Medulla oblongata (tissue), 1 donor: ENCODE measurements around the gene P4HB.
A peak's percentile ranks its signal among the peaks of the same experiment; 100 is the strongest.
"Not testable (repeated sequence)": the region's sequence is repeated elsewhere in the genome, so short reads cannot be mapped to it uniquely, and the experiment has no call there.

Experiments
- DNase-seq: peaks from one replicate; pipeline ENCODE4 v3.0.0-alpha.2; 2015; ENCODE audit errors: extremely low spot score

P4HB gene

DNA sequence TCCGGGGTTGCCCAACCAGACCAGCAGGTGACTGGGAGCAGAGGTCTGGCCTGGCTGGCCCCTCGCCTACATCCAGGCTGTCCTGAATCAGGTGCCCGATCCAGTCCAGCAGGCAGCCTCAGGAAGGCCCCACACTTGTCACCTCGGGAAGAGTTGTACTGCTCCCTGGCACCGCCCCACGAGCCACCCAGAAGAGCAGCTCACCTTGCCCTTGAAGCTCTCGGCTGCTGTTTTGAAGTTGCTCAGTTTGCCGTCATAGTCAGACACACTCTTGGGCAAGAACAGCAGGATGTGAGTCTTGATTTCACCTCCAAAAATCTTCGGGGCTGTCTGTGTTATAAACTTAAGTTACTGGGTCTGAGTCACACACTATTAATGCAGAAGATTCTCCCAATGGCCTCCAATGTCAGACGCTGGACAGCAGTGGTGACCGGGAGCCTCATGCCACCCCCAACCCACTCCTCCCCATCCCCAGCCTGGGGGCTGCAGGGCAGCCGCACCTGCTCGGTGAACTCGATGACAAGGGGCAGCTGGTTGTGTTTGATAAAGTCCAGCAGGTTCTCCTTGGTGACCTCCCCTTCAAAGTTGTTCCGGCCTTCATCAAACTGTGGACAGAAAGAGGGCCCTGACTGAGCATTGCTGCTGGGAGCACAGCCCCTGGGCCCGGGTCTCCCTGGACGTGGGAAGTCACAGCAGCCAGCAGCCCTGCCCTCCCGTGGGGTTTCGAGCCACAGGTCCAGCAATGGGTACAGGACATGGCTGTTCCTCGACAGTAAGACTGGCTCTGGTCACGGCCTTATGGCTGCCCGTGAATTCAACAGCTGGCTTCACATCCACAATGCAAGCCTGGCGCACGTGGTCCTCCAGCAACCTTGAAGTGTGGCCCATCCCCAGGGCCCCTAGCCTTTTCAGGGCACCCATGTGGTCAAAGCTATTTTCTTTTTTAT is 13.3 kb downstream of the P4HB start:
- DNase-seq, result no peak

GRCh38 chr17:81845881-81846742 is 14.2 kb downstream of the P4HB start:
- DNase-seq, result no peak

DNA sequence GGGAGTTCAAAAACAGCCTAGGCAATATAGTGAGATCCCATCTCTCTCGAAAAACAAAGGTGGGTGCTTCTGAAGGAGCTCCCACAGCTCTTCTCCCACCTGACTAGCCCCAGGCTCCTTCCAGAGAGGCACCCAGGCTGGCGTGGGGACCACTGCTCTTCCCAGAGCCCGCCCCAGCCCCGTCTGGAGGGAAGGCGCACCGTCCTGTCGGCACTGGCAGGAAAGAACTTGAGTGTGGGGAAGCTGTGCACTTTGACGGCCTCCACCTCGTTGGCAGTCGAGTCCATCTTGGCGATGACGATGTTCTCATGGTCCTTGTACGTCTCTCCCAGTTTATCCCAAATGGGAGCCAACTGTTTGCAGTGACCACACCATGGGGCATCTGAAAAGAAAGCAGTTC is 15.0 kb downstream of the P4HB start:
- no peak for DNase-seq

DNA sequence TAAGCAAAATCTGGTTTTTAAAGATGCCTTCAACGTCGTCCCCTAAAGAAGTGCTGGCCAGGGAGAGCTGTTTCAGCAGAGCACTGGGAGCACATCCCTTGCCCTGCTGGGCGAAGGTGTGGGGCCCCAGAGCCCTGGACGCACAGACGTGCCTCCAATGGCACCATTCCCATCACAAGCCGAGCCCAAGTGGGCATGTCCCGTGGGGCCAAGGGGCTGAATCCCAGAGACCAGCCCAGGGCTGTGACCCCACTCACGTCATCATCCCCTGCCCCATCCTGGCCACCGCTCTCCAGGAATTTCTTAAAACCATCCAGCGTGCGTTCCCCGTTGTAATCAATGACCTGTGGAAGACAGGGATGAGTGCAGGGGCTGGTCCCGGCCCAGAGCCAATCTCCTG is 15.4 kb downstream of the P4HB start:
- no peak for DNase-seq

- DNase-seq, result no peak
Measured at GRCh38 chr17:81844327-81844851, 15.9 kb downstream of the P4HB start.

GRCh38 chr17:81843713-81844326 is 16.5 kb downstream of the P4HB start:
- no peak for DNase-seq

DNA sequence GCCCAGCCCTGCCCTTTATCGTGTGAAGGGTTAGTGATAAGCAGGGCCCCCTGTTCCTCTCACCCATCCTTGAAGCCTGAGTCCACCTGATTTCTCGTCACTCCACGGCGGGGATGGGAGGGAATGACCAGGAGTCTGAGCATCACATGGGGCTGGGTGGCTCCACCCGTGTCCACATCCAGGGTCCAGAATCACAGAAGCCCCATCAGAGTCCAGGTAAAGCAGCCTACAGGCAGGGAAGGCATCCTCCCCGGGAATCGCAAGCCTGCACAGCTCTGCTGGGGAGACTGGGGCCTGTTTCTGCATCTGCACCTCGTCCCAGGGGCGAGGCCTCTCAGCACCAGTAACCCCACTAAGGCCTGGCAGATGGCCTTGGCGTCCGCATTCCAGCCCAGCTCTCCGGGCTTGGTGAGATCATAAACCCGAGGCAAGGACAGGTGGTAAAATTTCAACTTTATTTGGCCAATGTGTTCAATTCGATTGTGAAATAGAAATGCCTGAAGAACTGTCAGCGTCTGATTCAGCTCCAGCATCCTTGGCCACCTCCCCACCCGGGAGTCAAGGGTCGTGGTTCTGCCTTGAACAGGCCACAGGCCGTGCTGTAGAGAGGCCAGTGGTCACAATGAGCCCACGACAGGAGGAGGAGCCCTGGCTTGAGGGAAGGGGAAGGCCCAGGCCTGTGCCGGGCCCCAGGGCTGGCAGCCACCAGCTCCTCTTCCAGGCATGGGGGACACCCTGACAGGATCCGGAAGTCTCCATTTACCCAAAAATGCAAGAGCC is 17.4 kb downstream of the P4HB start:
- no peak for DNase-seq

DNA sequence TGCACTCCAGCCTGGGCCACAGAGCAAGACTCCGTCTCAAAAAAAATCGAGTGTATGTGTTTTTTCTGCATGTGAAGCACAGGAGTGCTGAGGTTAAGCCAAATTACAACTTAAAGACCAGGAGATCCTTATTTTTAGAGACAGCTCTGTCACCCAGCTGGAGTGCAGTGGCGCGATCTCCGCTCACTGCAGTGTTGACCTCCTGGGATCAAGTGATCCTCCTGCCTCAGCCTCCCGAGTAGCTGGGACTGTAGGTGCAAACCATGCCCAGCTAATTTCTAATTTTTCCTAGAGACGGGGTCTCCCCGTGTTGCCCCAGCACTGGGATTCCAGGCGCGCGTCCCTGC is 18.0 kb downstream of the P4HB start:
- no peak for DNase-seq

DNA sequence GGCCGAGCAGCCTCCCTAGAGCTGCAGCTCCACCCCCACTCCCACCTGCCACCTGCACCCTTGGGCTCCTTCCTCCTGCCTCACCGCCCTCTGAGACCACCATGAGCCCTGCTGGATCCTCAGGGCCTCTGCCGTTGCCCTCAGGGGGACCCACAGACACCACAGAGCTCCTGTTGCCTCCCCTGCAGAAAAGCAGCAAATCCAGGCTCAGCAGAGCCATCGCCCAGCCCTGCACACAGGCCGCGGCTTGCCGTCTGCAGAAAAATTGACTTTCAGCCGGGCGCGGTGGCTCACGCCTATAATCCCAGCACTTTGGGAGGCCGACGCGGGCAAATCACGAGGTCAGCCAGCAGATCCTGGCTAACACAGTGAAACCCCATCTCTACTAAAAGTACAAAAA is 18.5 kb downstream of the P4HB start:
- DNase-seq, result no peak

DNA sequence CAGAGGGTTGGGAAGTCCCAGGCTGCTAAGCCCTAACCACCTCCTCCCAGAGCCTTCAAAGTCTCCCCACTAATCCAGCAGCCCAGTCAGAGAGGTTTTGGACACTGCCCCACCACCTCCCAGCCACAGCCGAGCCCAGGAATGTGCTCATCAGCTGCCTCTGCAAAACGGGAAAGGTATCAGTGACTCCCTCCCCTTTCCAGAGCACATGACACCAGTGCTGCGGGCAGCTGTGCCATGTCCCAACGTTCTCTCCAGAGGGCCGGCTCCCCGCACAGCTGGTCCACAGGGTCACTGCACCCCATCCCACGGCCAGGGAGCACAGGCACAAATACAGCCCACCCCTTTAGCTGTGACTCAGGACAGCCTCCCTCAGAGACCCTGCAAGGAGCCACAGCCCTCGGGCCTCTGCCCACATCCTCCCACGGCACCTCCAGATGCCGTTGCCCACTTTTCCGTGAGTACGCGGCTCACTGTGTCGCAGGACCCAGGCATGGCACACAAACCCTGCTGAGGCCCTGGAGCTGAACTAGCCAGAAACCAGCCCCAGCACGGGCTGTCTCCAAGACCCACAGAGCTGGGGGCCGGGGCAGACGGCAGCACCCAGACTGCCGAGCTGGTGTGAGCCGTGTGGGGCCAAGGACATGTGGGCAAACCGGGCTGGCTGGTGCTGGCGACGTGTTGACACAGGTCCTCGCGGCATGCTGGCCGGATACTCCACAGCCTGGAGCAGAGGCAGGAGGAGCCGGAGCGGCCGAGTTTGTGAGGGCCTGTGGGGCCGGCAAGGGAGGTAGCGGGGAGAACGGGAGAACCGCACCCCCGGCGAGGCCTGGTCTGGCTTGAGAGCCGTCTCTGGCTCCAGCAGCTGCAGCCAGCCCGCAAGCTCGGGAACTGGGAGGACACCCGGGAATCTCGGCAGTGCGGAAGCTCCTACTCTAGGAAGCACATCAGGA is 19.2 kb downstream of the P4HB start:
- DNase-seq, result no peak

GRCh38 chr17:81840059-81840458 is 20.3 kb downstream of the P4HB start:
- not testable (repeated sequence) for DNase-seq

DNA sequence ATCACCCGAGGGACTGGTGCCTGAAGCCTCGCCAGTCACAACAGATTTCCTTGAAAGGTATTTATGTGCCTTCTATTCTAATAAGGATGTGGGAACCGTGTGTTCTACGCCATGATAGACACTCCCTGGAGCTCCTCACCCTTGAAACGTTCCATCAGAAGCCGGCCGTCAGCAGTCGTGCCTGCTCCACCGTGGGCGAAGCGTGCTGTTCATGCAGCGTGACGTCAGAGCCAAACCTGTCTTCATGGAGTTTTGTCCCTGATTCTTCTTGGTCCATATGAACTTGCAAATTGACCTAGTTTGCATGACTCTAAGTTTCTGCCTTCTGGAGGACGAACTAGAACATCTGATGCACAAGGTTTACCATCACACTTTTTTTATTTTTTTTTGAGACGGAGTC is 21.0 kb downstream of the P4HB start:
- no peak for DNase-seq

- DNase-seq, result no peak
Measured at GRCh38 chr17:81838753-81839255, 21.5 kb downstream of the P4HB start.

DNA sequence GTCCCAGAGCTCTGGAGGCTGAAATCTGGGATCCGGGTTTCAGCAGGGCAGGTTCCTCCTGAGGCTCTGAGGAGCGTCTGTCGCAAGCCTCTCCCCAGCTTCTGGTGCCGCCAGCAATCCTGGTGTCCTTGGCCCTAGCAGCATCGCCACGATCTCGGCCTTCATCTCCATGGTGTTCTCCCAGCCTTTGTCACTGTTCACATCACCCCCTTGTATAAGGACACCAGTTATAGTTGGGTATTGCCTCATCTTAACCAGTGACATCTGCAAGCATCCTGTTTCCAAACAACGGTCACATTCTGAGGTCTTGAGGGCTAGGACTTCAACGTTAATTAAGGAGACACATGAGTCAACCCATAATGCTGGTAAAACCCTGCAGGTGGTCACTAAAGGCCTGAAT is 22.7 kb downstream of the P4HB start:
- DNase-seq, result no peak

DNA sequence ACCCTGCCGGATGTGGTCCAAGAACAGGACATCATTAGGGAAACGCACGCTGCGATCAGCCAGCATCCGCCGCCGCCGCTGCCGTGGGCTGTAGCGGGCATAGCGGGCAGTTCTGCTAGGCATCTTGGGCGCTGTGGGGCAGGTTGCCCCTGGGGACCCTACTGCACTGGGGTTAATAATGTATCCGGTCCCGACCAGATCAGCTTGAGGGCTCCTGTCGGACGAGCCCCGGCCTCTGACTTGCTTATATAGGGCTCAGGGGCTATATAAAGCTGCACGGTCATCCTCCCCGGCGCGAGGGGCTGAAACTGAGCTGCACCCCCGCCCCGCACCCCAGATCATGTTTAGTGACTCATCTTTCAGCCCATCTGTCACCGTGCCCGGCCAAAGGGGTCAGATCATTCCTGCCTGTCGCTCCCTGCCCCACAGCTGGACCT is 25.5 kb downstream of the P4HB start, which contains the start of gene PPP1R27:
TSS of gene PPP1R27 (minus strand) at position 220 of the 437 bp plus-strand sequence. CDS start at position 123, 97 bp downstream.
- DNase-seq, result no peak

DNA sequence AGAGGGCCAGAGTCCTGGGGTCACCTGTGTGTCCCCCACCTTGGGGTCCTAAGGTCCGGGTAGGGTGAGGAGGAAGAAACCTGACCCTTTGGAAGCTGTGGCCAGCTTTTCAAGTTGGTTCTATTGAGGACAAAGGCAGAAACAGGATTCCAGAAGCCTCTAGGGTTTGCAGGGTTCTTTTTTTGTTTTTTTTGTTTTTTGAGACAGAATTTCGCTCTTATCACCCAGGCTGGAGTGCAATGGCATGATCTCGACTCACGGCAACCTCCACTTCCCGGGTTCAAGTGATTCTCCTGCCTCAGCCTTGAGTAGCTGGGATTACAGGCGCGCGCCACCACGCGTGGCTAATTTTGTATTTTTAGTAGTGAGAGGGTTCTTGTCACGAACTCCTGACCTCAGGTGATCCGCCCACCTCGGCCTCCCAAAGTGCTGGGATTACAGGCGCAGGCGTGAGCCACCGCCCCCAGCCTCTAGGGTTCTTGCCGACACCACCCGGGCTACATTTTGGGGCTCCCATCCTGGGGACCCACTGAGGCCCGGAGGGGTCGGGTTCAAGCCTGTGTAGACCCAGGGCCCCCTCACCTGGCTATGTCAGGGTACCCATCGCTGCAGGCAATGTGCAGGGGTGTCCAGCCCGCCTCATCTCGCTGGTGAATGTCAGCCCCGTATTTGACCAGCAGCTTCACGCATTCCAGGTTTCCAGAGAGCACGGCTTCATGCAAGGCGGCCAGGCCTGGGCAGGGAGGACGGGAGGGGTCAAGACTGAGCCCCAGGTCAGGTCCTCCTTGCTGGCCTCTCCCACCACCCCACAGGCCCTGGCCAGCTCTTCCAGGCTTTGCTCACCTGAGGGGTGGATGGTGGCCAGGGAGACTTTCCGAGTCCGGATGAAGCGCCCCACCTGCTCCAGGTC is 26.2 kb downstream of the P4HB start:
- no peak for DNase-seq

GRCh38 chr17:81833160-81833920 is 27.0 kb downstream of the P4HB start, which contains the start of gene MCRIP1:
TSS of gene MCRIP1 (minus strand) at chr17:81833291. CDS start at chr17:81824506, 8,785 bp downstream.
- peak; percentile 91 for DNase-seq
